ENCODE measurements around the gene PGBD1.

PGBD1 gene

DNA sequence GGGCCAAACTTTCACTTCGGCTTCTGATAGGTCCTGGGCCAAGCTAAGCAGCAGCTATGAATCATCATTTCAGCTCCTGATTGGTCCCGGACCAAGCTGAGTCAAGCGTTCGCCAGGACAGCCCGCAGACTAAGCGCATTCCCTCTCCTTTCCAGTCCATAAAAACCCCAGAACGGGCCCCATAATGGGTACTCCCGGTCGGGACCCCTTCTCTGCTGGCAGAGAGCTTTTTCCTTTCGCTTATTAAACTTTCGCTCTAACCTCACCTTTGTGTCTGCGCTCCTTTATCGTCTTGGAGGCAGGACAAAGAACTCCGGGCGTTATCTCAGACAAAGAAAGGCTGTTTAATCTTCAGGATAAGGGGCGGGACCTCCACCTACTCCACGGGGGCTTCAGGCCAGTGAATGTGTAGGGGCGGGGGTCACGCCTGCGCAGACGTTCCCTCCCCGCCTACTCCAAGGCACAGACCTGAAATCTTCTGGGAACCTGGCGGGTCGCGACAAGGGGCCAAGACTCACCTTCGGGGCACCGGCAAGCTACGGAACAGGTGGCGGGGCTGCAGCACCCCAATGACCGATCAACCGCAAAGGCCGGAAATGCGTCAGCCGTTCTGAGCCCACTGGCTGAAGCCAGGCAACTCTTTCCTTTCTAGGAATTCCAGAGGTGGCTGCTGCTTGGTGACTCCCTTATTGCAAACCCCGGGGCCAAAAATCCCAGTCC is 54.4 kb downstream of the PGBD1 start, which contains the start of gene ZSCAN31:
Gene ZSCAN31, minus strand, starts transcription at position 585 of the 720 bp plus-strand sequence. CDS start 6,465 bp downstream, outside the sequence.
- peak; percentile 99 for DNase-seq

DNA sequence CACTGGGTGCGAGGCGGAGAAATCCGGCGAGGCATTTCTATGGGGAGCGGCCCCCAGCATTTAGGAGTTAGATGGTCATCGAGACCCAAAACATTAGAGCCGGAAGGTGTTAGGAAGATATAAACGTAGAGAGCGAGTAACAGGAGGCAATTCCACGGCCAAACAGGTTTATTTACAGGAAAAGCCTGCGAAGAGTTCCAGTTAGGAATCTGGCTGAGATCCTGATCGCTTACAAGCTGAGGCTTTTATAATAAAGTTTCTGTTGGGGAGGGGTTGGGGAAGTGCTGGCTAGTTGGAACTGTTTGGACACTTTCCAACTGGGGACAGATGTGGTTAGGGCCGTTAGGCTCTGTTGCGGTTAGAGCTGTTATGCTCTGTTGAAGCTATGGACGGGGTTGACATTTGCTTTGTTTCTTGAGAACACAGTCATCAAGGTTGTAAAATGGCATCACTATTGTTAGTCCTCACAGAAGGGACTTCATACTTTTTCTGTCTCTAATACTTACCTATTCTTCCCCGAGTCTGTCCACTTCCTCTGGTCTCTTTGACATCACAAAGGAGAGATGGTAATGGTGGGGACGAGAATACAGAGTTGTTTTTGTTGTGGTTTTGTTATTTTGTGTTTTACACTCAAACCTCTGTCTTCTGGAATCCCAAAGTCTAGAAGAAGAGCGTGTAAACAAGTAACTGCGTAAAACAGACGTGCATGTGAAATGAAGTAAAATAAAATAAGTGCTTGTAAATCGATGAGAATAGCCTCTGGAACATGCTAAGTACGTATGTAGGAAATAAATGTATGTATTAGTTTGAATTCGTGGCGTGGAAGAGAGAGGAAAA is 55.1 kb downstream of the PGBD1 start:
- DNase-seq: peak; percentile 99

DNA sequence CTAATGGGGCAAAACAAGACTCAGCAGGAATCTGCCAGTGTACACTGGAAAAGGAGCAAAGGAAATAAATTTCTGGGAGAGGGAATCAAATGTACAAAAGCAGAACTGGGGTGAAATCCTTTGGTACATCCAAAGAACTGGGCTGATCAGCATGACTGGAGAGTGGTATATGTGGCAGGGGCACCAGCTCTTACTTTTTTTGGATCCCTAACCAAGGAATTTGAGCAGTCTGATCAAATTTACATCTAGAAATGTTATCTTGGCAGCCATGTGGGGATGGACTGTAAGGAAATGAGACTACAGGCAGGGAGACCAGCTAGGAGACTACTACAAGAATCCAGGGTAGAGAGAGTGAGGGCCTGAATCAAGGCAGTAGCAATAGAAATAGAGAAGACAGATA is 55.7 kb downstream of the PGBD1 start:
- DNase-seq: peak; percentile 63

DNA sequence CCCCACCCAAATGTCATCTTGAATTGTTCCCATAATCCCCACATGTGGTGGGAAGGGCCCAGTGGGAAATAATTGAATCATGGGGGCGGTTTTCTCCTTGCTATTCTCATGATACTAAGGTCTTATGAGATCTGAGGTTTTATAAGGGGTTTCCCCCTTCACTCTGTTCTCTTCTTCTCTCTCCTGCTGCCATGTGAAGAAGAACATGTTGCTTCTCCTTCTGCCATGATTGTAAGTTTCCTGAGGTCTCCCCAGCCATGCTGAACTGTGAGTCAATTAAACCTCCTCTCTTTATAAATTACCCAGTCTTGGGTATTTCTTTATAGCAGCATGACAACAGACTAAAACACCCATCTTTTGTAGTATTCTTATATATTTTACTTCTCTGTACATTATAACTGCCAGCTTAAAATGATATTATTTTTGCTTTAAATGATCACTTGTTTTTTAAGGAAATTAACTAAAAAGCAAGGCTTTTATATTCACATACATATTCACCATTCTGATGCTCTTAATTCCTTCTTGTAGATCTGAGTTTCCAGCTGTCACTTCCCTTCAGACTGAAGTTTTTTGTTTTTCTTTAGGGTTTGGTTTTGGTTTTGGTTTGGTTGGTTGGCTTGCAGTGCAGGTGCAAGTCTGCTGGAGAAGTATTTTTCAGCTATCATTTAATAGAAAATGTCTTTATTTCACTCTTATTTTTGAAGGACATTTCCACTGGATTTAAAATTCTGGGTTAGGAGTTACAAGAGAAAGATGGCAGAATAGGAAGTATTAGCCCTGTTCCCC is 59.1 kb downstream of the PGBD1 start:
- DNase-seq: no peak

DNA sequence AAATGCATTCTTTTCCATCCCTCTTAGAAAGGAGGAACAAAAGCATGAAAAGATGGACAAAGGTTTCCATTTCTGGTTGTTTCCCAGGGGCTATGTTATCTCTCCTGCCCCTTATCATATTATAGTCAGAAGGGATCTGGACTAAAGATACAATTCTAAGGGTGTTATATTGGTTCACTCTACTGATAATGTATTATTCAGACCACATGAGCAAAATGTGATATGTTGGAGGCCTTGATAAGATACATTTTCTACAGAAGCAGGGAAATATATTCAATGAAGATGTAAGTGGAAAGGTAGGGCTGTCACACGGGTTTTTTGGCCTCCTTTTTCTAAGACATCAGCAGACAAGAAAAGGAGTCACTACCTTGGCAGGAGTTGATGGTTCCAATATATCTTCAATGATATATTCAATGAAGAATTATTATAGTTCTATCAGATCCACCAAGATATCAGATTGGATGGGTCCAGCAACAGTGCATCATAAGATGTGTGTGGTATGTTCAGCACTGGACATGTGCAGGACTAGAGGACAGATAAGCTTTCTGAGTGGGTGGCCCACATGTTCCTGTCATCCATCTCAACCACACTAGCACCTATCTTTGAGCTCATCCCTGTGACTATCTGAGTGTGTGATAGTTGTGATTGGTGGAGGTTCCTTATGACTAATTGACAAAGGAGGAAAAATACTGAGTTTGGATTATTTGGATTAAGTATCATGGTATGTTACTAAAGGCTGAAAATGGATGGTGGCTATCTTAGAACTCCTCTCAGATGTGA is 62.7 kb downstream of the PGBD1 start:
- DNase-seq: peak; percentile 53

DNA sequence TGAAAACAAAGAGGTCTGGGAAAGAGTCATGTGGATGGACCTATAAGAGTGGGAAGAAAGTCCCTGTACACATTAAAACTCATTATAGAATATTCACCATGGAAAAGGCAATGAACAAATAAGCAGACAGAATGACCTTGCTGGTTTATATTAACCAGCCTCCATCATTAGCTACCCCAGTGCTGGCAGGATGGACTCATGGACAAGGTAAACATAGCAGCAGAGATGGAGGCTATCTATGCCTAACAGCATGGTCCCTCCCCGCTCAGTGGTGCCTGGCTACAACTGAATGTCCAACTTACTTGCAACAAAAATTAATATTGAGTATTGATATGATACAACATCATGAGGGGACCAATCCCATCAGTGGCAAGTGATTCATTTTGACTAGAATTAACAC is 63.8 kb downstream of the PGBD1 start:
- DNase-seq: no peak

DNA sequence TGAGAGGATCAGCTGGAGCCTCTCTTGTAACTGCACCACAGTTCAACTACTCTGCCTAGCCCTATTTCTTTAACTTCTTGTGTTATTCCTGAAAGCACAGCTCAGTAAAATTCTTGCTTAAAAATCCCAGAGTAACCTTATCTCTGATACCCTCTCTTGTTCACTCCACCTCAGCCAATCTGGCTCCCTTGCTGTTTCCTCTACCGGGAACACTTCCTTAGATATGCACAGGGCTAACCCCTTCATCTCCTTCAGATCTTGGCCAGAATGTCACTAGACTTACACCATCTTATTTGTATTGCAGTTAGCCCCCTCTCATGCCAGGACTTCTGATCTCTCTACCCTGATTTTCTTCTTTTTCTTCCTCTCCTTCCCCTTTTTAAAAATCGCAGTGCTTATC is 65.7 kb downstream of the PGBD1 start:
- DNase-seq: no peak

DNA sequence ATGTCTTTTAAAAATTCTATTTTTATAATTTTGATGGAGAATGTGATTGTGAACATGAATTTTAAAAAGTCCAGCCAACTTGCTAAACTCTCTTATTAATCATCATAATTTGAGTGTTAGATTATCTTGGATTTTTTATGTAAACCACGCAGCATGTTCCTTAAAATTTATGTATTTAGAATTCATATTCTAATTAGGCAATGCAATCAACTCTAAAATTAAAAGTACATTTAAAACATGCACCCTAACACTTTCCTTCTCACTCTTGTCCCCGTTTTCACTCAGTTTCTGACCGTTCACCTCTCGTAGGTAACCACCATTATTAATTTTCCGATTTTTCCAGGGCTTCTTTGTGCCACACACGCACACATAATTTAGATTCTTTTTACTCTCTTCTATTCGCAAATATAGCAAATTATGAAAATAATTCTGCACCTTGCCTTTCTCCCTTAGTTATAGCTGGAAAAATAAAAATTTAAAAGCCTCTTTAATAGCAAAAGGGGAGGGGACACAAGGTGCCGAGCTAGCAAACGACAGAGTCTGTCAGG is 68.0 kb downstream of the PGBD1 start:
- DNase-seq: no peak

DNA sequence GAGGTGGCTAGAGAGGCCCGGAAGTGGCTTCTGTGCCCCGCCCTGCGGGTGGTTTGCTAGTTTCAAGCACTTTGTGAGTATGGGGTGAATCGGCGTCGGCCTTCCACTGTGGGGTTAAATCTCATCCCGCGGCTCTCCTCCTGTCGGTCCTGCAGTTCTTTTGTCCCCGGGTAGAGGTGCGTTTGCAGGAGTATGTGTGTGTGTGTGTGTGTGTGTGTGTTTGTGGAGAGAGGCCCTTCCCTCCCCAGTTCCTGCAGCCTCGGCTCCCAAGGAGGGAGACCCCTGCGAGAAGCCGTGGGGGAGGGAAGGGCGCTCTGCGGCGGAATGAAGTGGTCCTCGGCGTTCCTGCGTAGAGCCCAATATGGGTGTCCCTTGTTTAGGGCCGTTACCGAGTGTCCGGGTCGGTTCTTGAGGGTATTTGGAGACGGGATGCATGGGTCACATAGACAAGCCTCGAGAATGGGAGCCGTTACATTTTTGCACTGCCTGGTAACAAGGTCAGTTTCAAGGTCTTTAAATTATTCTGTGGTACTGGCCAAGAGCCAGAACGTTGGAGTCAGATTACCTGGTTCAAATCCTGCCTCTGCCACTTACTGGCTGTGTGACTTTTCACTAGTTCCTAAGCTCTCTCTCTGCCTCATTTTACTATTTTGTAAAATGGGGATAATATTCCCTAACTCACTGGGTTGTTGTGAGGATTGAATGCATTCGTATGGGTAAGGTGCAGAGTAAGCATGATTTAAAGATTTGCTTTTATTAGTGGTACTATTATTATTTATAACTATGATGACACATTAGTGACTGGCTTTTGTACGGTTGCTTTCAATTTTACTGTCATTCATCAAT is 68.7 kb downstream of the PGBD1 start, which contains the start of gene ZKSCAN3:
Gene ZKSCAN3, plus strand, starts transcription at position 56 of the 846 bp plus-strand sequence. CDS start 9,640 bp downstream, outside the sequence.
- peak; percentile 96 for DNase-seq

DNA sequence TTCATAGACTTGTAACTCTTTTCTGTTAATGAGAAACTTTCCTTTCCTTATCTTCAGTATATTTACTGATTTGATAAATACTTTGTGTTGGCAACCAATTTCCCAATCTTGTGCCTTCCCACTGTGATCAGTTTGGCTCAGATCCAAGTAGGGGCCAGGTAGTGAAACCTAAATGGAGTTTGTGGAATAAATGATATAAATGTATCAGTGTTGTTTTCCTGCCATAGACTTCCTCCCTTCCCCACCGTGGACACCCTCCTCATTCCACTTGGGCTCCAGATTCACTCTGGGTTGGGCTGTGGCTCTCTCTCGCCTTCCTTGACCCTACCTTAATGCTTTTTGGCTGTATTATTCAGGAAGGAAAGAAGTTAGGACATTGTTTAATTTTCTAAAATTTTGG is 69.7 kb downstream of the PGBD1 start:
- no peak for DNase-seq

DNA sequence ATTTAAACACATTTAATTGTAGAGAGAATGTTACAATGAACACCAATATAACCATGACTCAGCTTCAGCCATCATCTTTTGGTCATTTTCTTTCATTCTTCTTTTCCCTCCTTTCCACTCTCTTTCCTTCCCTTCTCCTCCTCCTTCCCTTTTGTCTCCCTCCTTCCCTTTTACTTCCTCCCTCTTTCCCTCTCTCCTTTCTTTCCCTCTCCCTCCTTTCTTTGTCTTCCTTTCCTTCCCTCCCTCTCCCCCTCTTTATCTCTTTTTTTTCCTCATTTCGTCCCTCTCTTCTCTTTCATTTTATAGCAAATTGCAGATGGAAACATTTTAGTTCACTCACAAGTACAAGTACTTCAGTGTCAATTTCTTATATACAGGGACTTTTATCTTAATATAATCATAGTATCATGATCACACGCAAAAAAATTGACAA is 70.1 kb downstream of the PGBD1 start:
- DNase-seq: no peak

All from hematopoietic multipotent progenitor cell treated with erythropoietin and hydrocortisone succinate and interleukin-3 and kit ligand, for 6 days (in vitro differentiated cells).